Gastroesophageal sphincter (tissue), 4 donors: ENCODE results near the gene SPATC1L. TPM values are rescaled to one million over a fixed set of nuclear protein-coding genes. Genes with fewer than 3 reads are reported as not detected.

ENCODE experiments used
- ATAC-seq: fragments of 150-250 bp; one replicate; pipeline ENCODE4 v1.9.1; 2016; ENCODE audit warnings: mild to moderate bottlenecking, moderate library complexity
- H3K27ac ChIP-seq, 4 donors: fragments of 200-600 bp; sonication (generic) in 3 of 4; 1 replicate in 3 of 4; 2 replicates in 1 of 4; pipeline ENCODE4 v1.5.1; 2016 to 2019
- H3K27me3 ChIP-seq: fragments of 200-600 bp; sonication (generic); one replicate; pipeline ENCODE4 v1.5.1; 2019
- H3K36me3 ChIP-seq, 2 donors: fragments of 200-600 bp; sonication (generic); one replicate each; pipeline ENCODE4 v1.5.1; 2019; ENCODE audit warnings: control low read depth in 1 of 2
- H3K4me1 ChIP-seq, 3 donors: fragments of 200-600 bp; sonication (generic); 1 replicate in 2 of 3; 2 replicates in 1 of 3; pipeline ENCODE4 v1.5.1; 2016 to 2019; ENCODE audit warnings: control low read depth in 2 of 3
- H3K4me3 ChIP-seq, 2 donors: fragments of 200-600 bp; sonication (generic); one replicate each; pipeline ENCODE4 v1.5.1; 2019; ENCODE audit warnings: mild to moderate bottlenecking in 1 of 2, moderate library complexity in 1 of 2
- H3K9me3 ChIP-seq, 3 donors: fragments of 200-600 bp; sonication (generic); one replicate each; pipeline ENCODE4 v1.5.1; 2017 to 2019; ENCODE audit warnings: control low read depth in 2 of 3
- EP300 ChIP-seq: sonication (generic); formaldehyde crosslinking; IDR thresholded peaks from one replicate; pipeline ENCODE4 v1.6.1; 2017; ENCODE audit warnings: antibody characterized with exemption, mild to moderate bottlenecking
- POLR2A ChIP-seq, 2 donors: fragments of 450-650 bp; IDR thresholded peaks; one replicate each; pipeline ENCODE4 v1.6.1; 2017; ENCODE audit warnings: antibody characterized with exemption in 2 of 2, mild to moderate bottlenecking in 2 of 2, moderate library complexity in 1 of 2
- POLR2AphosphoS5 ChIP-seq: sonication (generic); formaldehyde crosslinking; IDR thresholded peaks from one replicate; pipeline ENCODE4 v1.6.1; 2017; ENCODE audit warnings: antibody characterized with exemption
- WGBS, 2 donors: methylation state at CpG; one replicate each; pipeline ENCODE4 v1.1.5; 2018; ENCODE audit warnings: low coverage in 1 of 2; 5-methylcytosine and 5-hydroxymethylcytosine counted together
- total RNA-seq, 4 donors: library from RNA; depleted of rRNA; stranded (reverse); fragments of >200 nt; gene quantifications; one replicate each; pipeline ENCODE4 v1.1.0, GENCODE V29; 2016
- TF ChIP-seq, protein P1 (sequence below), 4 experiments: fragments of 200-600 bp in 2 of 4; fragments of 450-650 bp in 2 of 4; sonication (generic) in 1 of 4; IDR thresholded peaks; one replicate each; pipeline ENCODE4 v1.5.1; 2017 to 2019; ENCODE audit warnings: antibody characterized with exemption in 4 of 4, mild to moderate bottlenecking in 2 of 4, moderate library complexity in 2 of 4

SPATC1L gene
- total RNA-seq, 4 donors from 2014 or later: 0.54 to 20.4 (median 7.9) TPM

DNA sequence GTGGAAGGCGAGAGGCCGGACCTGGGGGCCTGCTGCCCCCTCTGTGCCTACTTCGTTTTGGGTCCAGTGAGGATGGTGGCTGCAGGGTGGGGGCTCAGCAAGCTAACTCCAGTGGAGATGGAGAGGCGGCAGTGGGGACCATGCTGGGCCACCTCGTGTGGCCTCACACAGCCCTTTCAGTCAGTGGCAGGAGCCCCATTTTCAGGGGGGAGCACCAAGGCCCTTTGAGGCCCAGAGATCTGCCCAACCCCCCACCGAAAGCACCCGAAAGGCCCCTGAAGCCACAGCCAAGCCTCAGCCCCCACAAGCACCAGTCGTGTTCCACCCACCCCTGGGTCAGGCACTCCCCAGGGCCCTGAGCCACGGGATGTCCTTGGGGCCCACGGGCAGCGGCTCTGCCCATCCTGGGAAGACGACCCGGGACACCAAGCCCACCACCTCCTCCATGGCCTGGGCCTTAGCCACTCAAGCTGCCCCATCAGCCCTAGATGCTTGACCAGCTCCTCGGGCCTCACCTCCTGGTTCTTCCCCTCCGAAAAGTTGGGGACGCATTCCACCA lies 29.2 kb downstream of the SPATC1L start:
- Histone ChIP-seq H3K4me3 (no peak overlapping the region), H3K9me3 (no peaks in the 10 kb centered on the region), H3K36me3 (no peaks in the 10 kb centered on the region), H3K27ac (no peak overlapping the region), H3K4me1 (peaks cover 0 to 13% (median 8%) of the 10 kb centered on the region in 3 donors), H3K27me3 (peaks cover 7% of the 10 kb centered on the region)
- TF ChIP-seq EP300: no peak
- TF ChIP-seq, protein P1, sequence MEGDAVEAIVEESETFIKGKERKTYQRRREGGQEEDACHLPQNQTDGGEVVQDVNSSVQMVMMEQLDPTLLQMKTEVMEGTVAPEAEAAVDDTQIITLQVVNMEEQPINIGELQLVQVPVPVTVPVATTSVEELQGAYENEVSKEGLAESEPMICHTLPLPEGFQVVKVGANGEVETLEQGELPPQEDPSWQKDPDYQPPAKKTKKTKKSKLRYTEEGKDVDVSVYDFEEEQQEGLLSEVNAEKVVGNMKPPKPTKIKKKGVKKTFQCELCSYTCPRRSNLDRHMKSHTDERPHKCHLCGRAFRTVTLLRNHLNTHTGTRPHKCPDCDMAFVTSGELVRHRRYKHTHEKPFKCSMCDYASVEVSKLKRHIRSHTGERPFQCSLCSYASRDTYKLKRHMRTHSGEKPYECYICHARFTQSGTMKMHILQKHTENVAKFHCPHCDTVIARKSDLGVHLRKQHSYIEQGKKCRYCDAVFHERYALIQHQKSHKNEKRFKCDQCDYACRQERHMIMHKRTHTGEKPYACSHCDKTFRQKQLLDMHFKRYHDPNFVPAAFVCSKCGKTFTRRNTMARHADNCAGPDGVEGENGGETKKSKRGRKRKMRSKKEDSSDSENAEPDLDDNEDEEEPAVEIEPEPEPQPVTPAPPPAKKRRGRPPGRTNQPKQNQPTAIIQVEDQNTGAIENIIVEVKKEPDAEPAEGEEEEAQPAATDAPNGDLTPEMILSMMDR (IDR thresholded peaks at IDR 0.05): no peak
- no peak for TF ChIP-seq POLR2A (IDR thresholded peaks at IDR 0.05)
- no peak for TF ChIP-seq POLR2AphosphoS5
- WGBS, 2 donors: no CpG with 5 or more reads among the region's 16 CpGs
- no peak for ATAC-seq

DNA sequence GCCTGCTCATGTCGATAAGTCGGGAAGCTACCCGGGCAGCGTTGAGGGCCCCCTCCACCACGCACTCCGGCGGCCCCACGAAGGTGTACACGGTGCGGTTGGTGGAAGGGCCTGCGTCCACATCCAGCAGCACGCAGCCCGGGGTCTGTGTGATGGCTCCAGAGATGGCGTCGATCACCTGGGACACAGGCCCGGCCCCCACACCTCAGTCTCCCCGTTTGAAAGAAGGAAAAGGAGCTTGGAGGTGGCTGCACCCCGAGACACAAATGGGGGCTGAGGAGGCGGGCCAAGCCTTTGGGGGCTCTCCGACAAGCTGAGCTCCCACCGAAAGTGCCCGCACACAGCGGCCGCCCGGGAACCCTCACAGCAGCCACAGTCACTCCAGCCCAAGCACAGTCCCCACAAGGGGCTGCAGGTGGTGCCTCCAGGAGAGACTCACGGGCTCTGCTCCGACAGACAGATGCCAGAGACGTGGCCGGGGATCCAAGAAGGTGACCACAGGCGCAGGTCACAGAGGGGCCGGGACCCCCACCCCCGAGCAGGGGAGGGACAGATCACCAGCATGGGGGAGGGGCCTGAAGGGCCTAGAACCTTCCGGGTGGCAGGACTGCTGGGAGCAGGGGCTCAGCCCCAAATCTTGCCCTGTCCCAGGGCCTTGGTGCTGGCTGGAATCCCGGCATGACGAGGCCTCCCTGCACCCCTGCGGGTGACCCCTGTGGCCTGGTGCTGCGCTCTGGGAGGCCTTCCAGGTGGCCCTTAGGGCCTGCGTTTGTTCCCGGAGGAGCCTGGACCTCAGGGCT lies 29.9 kb downstream of the SPATC1L start:
- Histone ChIP-seq H3K27ac (no peak overlapping the region), H3K9me3 (no peaks in the 10 kb centered on the region), H3K4me3 (no peak overlapping the region), H3K4me1 (peaks cover 0 to 13% (median 8%) of the 10 kb centered on the region in 3 donors), H3K27me3 (peaks cover 7% of the 10 kb centered on the region), H3K36me3 (no peaks in the 10 kb centered on the region)
- TF ChIP-seq POLR2AphosphoS5 (no peak), EP300 (no peak), POLR2A (IDR thresholded peaks at IDR 0.05) (no peak)
- TF ChIP-seq, protein P1 (IDR thresholded peaks at IDR 0.05): no peak
- no CpG with 5 or more reads among the region's 39 CpGs for WGBS, 2 donors
- no peak for ATAC-seq

DNA sequence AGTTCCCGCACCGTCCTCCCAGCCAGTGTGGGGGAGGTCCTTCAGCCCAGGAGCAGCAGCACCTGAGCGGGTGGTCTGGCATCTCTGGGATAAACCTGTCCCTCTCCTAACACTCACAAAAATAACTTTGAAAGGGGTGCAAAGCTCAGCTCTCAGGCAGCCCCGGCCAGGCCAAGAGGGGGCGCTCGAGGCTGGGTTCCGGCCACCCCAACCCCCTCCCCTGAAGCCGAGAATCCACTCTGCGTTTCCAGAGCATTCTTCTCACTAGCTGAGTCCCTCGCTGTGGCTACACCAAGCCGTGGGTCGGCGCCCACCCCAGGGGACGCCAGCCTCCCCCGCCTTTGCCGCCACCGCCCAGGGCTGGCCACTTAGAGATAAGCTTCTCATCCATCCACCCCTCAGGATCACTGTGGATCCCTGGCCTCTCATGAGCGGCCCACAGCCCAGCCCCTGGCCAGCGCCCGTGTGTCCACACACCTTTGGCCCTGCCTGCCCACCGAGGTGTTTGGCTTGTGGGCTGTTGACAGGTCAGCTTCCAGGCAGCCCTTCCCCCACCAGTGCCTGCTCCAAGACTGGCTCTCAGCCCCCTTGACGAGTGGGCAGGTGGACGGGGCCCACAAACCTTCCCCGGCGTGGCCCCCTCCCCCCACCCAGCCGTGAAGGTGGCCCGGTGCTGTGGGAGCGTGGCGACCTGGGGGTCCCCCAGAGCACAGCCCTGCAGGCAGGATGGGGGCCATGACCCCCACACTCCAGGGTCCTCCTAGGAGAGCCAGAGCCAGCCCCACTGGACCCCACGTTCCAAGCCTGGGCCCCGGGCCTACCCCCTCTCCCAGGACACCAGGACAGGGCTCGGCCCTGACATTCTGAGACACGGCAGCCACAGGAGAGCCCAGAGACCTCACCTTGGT lies 30.8 kb downstream of the SPATC1L start:
- no peak for TF ChIP-seq EP300
- no peak for TF ChIP-seq POLR2AphosphoS5
- no peak for TF ChIP-seq POLR2A (IDR thresholded peaks at IDR 0.05)
- TF ChIP-seq, protein P1 (IDR thresholded peaks at IDR 0.05): peak in 3 of 4 experiments; percentile 57 to 78 (median 63)

DNA sequence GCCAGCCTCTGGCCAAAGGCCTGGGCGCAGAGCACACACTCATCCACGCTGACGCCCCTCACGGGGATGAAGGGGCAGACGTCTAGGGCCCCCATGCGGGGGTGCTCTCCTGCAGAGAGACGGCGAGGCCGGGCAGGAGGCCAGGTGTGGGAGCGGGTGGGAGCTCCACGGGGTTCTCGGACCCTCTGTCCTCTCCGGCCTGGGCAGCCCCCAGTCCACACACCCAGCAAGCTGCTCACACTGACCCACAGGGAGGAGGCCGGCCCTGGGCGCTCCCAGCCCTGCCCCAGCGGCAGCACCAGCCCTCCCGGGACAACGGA lies 31.4 kb downstream of the SPATC1L start:
- TF ChIP-seq EP300 (no peak), POLR2A (IDR thresholded peaks at IDR 0.05) (no peak), POLR2AphosphoS5 (no peak)
- TF ChIP-seq, protein P1 (IDR thresholded peaks at IDR 0.05): no peak
- Histone ChIP-seq H3K9me3 (no peaks in the 10 kb centered on the region), H3K36me3 (no peaks in the 10 kb centered on the region), H3K27ac (peak overlapping the region in 1 of 4 donors; percentile 64), H3K27me3 (peaks cover 7% of the 10 kb centered on the region), H3K4me1 (peaks cover 0 to 13% (median 8%) of the 10 kb centered on the region in 3 donors), H3K4me3 (no peak overlapping the region)
- 28% methylated on average over 5 of the region's 18 CpGs; no CpG with 5 or more reads in 1 of the 2 donors for WGBS, 2 donors
- peak; percentile 19 for ATAC-seq

More for the DNA sequence above, 30.8 kb downstream of the SPATC1L start:
- Histone ChIP-seq H3K4me1 (peaks cover 0 to 13% (median 8%) of the 10 kb centered on the region in 3 donors), H3K4me3 (peak overlapping the region in 1 of 2 donors; percentile 25), H3K27me3 (peaks cover 7% of the 10 kb centered on the region), H3K9me3 (no peaks in the 10 kb centered on the region), H3K36me3 (no peaks in the 10 kb centered on the region), H3K27ac (peak overlapping the region in 1 of 4 donors; percentile 64)
- ATAC-seq: peak; percentile 75
- WGBS, 2 donors: 0 to 33% methylated on average over 2 to 4 of the region's 33 CpGs
